NCI-H128 (cell line): Measurements from ENCODE around the gene LCP1.

Experiments used
- DNase-seq: peaks from one replicate; lab custom pipeline; 2025; ENCODE audit not compliant: unreplicated experiment; lab: John Stamatoyannopoulos, UW

The LCP1 gene

DNA sequence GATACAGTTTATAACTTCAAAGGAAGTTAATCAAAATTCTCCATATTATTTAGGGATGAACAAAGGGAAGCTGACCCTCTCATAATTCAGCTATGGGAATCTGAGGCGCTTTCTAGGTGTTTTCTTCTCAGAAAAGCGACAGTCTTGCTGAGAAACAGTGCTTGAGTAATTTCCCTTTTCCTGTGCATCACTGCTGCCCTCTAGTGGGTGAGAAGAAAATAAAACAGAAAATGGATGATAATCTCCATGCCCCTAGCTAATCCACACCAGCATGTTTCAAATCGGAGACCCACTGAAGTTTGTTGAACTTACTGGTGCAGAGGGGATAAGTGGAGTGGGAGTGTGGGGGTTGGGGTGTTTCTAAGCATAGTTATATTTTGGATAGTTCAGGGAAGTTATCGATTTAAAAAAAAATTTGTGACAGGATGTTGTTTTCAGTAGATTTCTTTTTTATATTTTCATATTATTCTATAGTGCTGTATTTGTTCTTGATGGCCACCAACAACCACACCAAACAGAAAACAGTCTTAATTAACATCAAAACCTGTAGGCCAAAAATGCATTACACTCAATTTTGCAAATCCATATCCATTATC is 21.4 kb downstream of the LCP1 start:
- DNase-seq, result peak; percentile 25

- no peak for DNase-seq
These were observed 21.9 kb downstream of the LCP1 start for GRCh38 chr13:46160065-46160464.

GRCh38 chr13:46158983-46159382 is 23.0 kb downstream of the LCP1 start:
- DNase-seq, result no peak

DNA sequence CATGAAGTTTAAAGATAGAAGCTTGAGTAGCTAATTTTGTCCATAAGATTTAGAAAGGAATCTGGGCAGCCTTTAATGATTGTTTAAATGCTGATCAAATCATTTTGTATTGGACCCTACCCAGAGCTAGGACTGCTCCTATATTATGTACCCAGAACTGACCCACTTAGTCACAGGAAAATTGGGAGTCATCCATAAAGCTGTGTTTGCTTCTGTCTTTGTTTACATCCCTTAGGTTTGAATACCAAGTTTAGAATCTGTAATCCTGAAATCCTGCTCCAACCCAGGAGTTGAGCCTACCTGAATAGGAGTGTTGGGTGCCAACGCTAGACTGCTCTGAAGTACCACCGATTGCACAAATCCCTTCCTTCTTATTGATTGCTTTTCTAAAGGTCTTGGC is 23.8 kb downstream of the LCP1 start:
- DNase-seq, result no peak

- no peak for DNase-seq
These were observed 27.7 kb downstream of the LCP1 start for GRCh38 chr13:46154136-46154801.

DNA sequence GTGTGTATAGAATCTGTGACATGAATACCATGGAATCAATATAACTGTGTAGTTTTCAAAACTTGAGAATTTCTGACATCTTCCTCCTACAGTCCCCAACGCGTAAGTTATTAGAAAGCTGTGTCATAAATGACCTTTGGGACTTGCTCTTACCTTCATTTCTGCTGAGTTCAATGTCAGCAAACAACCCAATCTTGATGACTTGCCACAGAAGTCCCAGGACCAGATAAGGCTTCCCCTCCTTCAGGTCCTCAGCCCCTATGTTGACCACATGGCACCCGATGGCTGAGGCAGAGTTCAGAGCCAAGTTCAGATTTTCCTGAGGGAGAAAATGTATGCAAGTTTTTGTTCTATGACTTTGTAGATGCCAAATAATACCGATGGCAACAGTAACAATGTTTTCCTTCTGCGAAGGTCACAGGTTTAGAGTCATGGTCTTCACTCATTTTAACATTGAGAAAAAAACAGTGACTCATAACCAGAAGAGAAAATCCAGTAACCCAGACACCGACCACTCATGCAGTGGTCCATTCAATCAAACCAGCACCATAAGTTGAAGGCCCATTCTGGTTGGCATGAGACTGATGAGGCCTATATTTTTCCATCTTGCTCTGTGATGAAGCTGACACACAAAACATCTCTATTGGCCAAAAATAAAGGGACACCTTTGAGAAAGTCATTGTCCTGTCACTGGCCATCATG is 29.2 kb downstream of the LCP1 start:
- no peak for DNase-seq

DNA sequence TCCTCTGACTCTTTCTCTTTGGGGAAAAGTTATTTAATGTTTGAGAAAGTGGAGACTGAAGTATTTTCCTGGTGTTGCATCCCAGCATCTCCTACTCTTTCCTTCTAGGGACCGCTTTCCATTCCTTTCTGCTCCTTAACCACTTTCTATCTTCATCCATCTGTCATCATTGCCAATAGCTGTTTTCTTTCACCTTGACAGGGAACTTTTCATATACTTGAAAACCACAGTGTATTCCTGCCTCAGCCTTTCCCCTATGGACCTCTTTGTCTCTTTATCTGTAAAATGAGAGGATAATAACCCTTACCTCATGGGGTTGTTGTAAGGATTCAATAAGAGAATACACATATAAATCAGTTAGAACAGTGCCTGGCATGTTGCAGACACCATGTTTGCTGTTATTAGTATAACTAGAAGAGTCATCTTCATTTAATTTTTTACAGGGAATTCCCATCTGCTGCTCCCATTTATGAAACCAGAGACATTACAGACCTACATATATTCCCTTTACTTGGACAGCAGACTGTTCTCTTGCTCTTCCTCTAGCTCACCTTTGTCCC is 31.8 kb downstream of the LCP1 start:
- DNase-seq, result no peak

GRCh38 chr13:46149272-46150133 is 32.5 kb downstream of the LCP1 start:
- DNase-seq, result no peak

GRCh38 chr13:46146898-46147297 is 35.1 kb downstream of the LCP1 start:
- DNase-seq, result no peak

- no peak for DNase-seq
These were observed 36.0 kb downstream of the LCP1 start for GRCh38 chr13:46145950-46146349.

GRCh38 chr13:46145135-46145534 is 36.8 kb downstream of the LCP1 start:
- no peak for DNase-seq

- DNase-seq, result no peak
These were observed 38.7 kb downstream of the LCP1 start for GRCh38 chr13:46143184-46143701.

- DNase-seq, result no peak
These were observed 39.2 kb downstream of the LCP1 start for GRCh38 chr13:46142776-46143175.

DNA sequence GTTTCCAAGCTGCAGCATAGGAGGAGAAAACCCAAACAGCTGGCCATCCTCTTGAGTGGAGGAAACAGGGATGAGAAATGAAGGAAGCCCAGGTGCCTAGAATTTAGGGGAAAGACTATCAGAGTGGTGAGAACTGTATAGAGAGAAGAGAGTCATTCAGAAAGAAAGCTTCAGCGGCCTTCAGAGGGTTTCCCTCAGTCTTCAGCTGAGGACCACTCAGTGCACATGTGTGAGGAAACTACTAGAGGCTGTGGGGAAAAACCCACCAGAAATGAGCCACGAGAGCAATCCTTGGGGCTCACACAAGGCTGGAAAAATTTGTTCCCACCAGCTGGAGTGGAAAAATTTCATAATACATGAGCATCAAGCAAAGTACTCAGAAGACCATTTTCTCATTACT is 41.9 kb downstream of the LCP1 start:
- DNase-seq, result no peak

DNA sequence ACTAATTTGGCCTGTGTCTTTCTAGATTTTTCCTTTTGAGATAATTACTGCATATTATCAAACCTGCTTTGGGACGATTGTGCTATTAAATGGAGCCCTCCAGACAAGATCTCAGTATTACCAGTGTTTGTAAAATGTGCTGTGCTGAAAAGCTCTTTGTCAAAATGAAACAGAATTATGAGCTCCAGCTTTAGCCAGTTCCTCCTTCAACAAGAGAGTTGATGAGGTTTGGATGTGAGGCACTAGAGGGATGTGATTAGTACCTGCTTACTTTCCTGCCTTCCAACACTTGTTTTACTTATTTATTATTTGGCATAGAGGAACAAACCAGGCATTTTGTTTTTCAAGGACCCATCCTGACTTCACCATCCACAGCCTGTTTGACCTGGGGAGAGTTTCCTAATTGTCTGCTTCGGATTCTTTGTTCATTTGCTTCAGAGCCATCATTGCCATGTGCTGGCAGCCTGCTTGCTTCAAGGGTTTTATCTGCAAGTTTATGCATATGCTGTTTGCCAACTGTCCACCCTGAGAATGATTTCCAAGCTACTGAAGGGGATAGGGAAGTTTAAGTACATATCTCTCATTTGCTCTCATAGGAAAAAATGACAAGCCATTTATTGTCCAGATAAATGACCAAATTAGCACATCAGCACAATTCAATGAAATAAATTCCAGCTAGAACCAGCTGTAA is 44.2 kb downstream of the LCP1 start:
- no peak for DNase-seq

- DNase-seq, result no peak
These were observed 45.3 kb downstream of the LCP1 start for GRCh38 chr13:46136688-46137087.

- peak; percentile 23 for DNase-seq
These were observed 46.9 kb downstream of the LCP1 start for GRCh38 chr13:46134961-46135522.

DNA sequence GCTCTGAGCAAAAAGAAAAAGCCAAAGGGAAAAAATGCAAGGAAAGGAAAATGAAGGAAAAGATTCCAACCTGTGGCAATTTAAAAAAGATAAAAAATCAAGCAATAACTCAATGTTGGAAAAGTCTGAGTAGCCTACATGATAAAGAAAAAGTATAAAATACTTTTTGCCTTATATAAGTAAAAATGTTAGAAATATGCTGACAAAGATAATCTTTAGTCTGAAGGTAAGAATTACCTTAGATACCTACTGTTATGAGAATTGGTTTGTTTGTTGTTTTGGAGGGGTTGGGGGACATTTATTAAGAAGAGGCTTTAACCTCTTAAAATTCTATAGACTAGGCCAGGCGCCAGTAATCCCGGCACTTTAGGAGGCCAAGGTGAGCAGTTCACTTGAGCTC is 47.5 kb downstream of the LCP1 start:
- DNase-seq, result no peak

GRCh38 chr13:46132109-46132508 is 49.9 kb downstream of the LCP1 start:
- no peak for DNase-seq

DNA sequence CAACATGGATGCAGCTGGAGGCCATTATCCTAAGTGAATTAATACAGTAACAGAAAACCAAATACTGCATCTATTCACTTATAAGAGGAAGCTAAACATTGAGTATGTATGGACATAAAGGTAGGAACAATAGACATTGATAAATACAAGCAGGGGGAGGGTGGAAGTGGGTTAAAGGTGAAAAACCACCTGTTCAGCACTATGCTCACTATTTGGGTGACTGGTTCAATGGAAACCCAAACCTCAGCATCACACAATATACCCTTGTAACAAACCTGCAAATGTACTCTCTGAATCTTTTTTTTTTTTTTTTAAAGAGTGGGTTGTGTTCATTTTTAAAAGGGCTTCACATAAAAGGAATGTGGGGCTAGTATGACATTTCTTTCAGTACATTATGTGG is 50.3 kb downstream of the LCP1 start:
- no peak for DNase-seq
